Subcutaneous preadipocyte (primary cell): Measurements from ENCODE around the gene GRIA2. TPM values are rescaled to one million over a fixed set of nuclear protein-coding genes. Genes with fewer than 3 reads are reported as not detected.

ENCODE experiments used
- small RNA-seq: library from RNA; depleted of rRNA; stranded (forward); fragments of <200 nt; gene quantifications from one replicate; pipeline ENCODE3, GENCODE V24; 2012
- total RNA-seq: library from RNA; depleted of rRNA; stranded (reverse); fragments of >200 nt; gene quantifications from 2 replicates; pipeline ENCODE4 v1.2.3, GENCODE V29; 2012

GRIA2 gene
- not detected in 2 replicates for total RNA-seq

DNA sequence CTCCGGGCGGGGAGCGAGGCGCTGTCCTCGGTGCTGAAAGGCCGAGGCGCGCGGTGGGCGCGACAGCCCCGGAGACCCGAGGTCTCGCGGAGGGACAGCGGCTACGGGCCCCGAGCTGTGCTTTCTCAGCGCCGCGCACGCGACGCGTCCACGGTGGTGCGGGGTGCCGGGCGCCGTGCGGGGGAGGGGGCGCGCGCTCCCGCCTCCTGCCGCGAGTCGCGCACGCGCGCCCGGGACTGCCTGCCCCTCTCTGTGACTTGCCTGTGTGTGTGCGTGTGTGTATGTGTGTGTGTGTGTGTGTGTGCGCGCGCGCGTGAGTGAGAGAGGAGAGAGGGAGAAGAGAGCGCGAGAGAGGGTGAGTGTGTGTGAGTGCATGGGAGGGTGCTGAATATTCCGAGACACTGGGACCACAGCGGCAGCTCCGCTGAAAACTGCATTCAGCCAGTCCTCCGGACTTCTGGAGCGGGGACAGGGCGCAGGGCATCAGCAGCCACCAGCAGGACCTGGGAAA is at the start of gene GRIA2:
GRIA2 (plus strand) TSS at position 358 of the 511 bp plus-strand sequence. CDS start 315 bp downstream, outside the sequence.

Small RNA genes within 50 kb of the gene (small RNA-seq; reads per million reads assigned to genes)
- gene RNU6-582P = not detected

Other genes with a start within 250 kb of the GRIA2 start
- 22.4 and 70.4 TPM in 2 replicates for gene PDGFC, start 248.9 kb upstream of the GRIA2 start, total RNA-seq
- 1.5 and 4.1 TPM in 2 replicates for gene GLRB, start 144.6 kb upstream of the GRIA2 start, total RNA-seq